ENCODE data around the gene SLC26A5. TPM values are rescaled to one million over a fixed set of nuclear protein-coding genes. Genes with fewer than 3 reads are reported as not detected.

SLC26A5 gene
- total RNA-seq, 1 experiment from 2014 or later = not detected

DNA sequence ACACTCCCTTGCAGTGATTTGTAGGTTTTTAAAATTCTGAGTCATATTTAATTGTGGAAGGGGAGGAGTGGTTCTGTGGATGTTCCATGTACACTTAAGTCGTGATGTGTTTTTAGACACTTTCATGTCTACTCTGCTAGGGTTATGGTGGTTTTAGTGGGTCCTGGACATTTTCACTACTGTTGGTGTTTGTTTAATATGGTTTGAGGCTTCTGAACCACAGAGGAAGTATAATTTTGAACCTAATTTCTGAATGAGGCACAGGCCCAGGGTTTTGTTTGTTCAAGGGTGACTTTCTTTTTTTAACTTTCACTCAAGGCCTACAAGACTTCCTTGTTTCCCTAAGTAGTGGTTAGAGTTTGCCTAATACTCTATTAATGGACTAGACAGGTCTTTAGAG, 13.3 kb downstream of the SLC26A5 start:
- ATAC-seq = no peak
- no TSS peak for BruUV-seq (replicated peaks)
- H3K4me1 ChIP-seq (ENCODE audit: control insufficient read depth, insufficient read depth, low read length) = no peaks in the 10 kb centered on the region

DNA sequence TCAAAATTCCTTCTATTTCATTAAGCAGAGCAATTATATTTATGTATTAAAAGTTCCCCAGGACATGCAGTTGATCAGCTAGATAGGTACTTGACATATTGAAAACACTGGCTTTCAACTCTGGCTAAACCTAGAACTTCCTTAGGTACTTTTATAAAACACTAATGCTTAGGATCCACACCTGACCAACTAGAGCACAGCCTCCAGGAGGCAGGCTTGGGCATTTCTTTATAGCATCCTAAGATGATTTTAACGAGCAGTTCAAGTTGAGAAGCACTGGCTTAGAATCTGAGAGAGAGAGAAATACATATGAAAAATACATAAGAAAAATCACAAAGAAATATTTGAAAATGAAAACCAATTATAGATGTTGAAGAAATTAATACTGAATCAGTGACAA, 20.8 kb downstream of the SLC26A5 start:
- Histone ChIP-seq H3K27ac (ENCODE audit: low read length) (no peak overlapping the region), H3K36me3 (ENCODE audit: control insufficient read depth, insufficient read depth, low read length) (no peaks in the 10 kb centered on the region), H3K4me3 (ENCODE audit: low read depth in 2 of 2, low read length in 2 of 2) (no peak overlapping the region), H3K4me1 (ENCODE audit: control insufficient read depth, insufficient read depth, low read length) (no peaks in the 10 kb centered on the region), H3K27me3 (ENCODE audit: control insufficient read depth, insufficient read depth, low read length) (0 out of 2 replicates have a peak, but pooled peaks cover 4% of the 10 kb centered on the region), H3K9me3 (ENCODE audit: control insufficient read depth, insufficient read depth, low read depth, low read length) (no peaks in the 10 kb centered on the region)
- intact Hi-C loops (cut with micrococcal nuclease; ENCODE audit: unreplicated experiment) = no loop called here
- ATAC-seq = no peak
- POLR2A ChIA-PET = no interaction called here
- in situ Hi-C loops (cut with HindIII; ENCODE audit: low pct_unique_long_range_greater_than_20kb, low sequenced_read_pairs) = no loop called here
- BruUV-seq (replicated peaks) = no TSS peak
- no peak for DNase-seq (ENCODE audit: low read depth, low spot score)
- CTCF ChIA-PET = no interaction called here
- TF ChIP-seq SIN3A (IDR thresholded peaks at IDR 0.05; ENCODE audit: borderline replicate concordance, insufficient read depth, low read depth, low read length) = no peak
- TF ChIP-seq, protein P1, sequence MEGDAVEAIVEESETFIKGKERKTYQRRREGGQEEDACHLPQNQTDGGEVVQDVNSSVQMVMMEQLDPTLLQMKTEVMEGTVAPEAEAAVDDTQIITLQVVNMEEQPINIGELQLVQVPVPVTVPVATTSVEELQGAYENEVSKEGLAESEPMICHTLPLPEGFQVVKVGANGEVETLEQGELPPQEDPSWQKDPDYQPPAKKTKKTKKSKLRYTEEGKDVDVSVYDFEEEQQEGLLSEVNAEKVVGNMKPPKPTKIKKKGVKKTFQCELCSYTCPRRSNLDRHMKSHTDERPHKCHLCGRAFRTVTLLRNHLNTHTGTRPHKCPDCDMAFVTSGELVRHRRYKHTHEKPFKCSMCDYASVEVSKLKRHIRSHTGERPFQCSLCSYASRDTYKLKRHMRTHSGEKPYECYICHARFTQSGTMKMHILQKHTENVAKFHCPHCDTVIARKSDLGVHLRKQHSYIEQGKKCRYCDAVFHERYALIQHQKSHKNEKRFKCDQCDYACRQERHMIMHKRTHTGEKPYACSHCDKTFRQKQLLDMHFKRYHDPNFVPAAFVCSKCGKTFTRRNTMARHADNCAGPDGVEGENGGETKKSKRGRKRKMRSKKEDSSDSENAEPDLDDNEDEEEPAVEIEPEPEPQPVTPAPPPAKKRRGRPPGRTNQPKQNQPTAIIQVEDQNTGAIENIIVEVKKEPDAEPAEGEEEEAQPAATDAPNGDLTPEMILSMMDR (IDR thresholded peaks at IDR 0.05) = peak; percentile 9; the same call in 1 of the 2 replicates
- TF ChIP-seq, protein P2, sequence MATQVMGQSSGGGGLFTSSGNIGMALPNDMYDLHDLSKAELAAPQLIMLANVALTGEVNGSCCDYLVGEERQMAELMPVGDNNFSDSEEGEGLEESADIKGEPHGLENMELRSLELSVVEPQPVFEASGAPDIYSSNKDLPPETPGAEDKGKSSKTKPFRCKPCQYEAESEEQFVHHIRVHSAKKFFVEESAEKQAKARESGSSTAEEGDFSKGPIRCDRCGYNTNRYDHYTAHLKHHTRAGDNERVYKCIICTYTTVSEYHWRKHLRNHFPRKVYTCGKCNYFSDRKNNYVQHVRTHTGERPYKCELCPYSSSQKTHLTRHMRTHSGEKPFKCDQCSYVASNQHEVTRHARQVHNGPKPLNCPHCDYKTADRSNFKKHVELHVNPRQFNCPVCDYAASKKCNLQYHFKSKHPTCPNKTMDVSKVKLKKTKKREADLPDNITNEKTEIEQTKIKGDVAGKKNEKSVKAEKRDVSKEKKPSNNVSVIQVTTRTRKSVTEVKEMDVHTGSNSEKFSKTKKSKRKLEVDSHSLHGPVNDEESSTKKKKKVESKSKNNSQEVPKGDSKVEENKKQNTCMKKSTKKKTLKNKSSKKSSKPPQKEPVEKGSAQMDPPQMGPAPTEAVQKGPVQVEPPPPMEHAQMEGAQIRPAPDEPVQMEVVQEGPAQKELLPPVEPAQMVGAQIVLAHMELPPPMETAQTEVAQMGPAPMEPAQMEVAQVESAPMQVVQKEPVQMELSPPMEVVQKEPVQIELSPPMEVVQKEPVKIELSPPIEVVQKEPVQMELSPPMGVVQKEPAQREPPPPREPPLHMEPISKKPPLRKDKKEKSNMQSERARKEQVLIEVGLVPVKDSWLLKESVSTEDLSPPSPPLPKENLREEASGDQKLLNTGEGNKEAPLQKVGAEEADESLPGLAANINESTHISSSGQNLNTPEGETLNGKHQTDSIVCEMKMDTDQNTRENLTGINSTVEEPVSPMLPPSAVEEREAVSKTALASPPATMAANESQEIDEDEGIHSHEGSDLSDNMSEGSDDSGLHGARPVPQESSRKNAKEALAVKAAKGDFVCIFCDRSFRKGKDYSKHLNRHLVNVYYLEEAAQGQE (IDR thresholded peaks at IDR 0.05; ENCODE audit: insufficient read depth in 1 of 2, low read depth in 2 of 2, low read length in 1 of 2) = no peak

More for the DNA sequence above, 13.3 kb downstream of the SLC26A5 start:
- CTCF ChIA-PET = no interaction called here
- Histone ChIP-seq H3K27ac (ENCODE audit: low read length) (no peak overlapping the region), H3K4me3 (ENCODE audit: low read depth in 2 of 2, low read length in 2 of 2) (no peak overlapping the region), H3K27me3 (ENCODE audit: control insufficient read depth, insufficient read depth, low read length) (peaks cover 13% of the 10 kb centered on the region), H3K9me3 (ENCODE audit: control insufficient read depth, insufficient read depth, low read depth, low read length) (no peaks in the 10 kb centered on the region), H3K36me3 (ENCODE audit: control insufficient read depth, insufficient read depth, low read length) (no peaks in the 10 kb centered on the region)
- no peak for DNase-seq (ENCODE audit: low read depth, low spot score)
- in situ Hi-C loops (cut with HindIII; ENCODE audit: low pct_unique_long_range_greater_than_20kb, low sequenced_read_pairs) (no loop called here), intact Hi-C loops (cut with micrococcal nuclease; ENCODE audit: unreplicated experiment) (no loop called here)
- TF ChIP-seq, protein P1 (IDR thresholded peaks at IDR 0.05) = no peak
- TF ChIP-seq TCF7L2 (IDR thresholded peaks at IDR 0.05; ENCODE audit: low read depth, low read length) (no peak), POLR2AphosphoS5 (IDR thresholded peaks at IDR 0.05; ENCODE audit: low read depth, low read length) (no peak), SIN3A (IDR thresholded peaks at IDR 0.05; ENCODE audit: borderline replicate concordance, insufficient read depth, low read depth, low read length) (no peak)
- TF ChIP-seq, protein P2 (IDR thresholded peaks at IDR 0.05; ENCODE audit: insufficient read depth in 1 of 2, low read depth in 2 of 2, low read length in 1 of 2) = no peak
- POLR2A ChIA-PET = no interaction called here
